ENCODE measurements around the gene TLE4. TPM values are rescaled to one million over a fixed set of nuclear protein-coding genes. Genes with fewer than 3 reads are reported as not detected.

Gene TLE4
- total and polyA plus RNA-seq, 2 of the 13 experiments (the other 11 are each of a cell fraction or from before 2014, with no cell fraction given) = 2.0 to 2.3 TPM

DNA sequence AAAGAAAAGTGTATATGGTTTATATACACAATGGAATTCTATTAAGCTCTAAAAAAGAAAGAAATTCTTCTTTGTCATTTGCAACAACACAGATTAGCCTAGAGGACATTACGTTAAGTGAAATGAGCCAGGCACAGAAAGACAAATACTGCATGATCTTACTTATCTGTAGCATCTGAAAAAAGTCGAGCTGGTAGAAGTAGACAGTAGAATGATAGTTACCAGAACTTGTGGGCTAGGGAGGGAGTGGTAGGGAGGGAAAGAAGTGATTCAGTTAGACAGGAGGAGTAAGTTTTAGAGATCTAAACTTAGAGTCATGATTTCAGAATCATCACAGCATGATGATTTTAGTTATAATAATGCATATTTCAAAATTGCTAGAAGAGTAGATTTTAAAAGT lies 184.6 kb downstream of the TLE4 start:
- Histone ChIP-seq H3K79me2 (ENCODE audit: insufficient read depth, low read length) (no peaks in the 10 kb centered on the region), H4K20me1 (ENCODE audit: insufficient read depth, low read length) (no peaks in the 10 kb centered on the region), H3K27ac (ENCODE audit: extremely low read length, insufficient read depth, low read length) (no peak overlapping the region), H3K4me3 (replicated peaks in 1 of 3; ENCODE audit: insufficient read depth in 1 of 3, low read depth in 2 of 3, low read length in 3 of 3) (no peak overlapping the region), H3K9me3 (ENCODE audit: low read length) (peaks cover 54% of the 10 kb centered on the region), H3K4me2 (ENCODE audit: low read depth, low read length) (no peak overlapping the region), H3K36me3 (replicated peaks in 1 of 2; ENCODE audit: control insufficient read depth in 1 of 2, insufficient read depth in 2 of 2, low read length in 2 of 2) (no peaks in the 10 kb centered on the region), H3K4me1 (ENCODE audit: insufficient read depth, low read length) (no peaks in the 10 kb centered on the region), H2AFZ (ENCODE audit: low read length) (no peak overlapping the region), H3K9ac (ENCODE audit: insufficient read depth, low read depth, low read length) (no peak overlapping the region), H3K27me3 (ENCODE audit: control insufficient read depth in 1 of 2, insufficient read depth in 2 of 2, low read length in 2 of 2) (no peaks in the 10 kb centered on the region)
- in situ Hi-C loops (cut with HindIII; ENCODE audit: extremely low pct_ligation_motif_present, low pct_unique_long_range_greater_than_20kb) = no loop called here
- no TSS peak for BruUV-seq (replicated peaks)
- WGBS (ENCODE audit: low lambda C conversion rate) = 7% methylated on average over 2 of the region's 2 CpGs
- FAIRE-seq (no peak), DNase-seq (ENCODE audit: low spot score) (no peak), ATAC-seq (no peak)
- POLR2A ChIA-PET = no interaction called here
- intact Hi-C loops (cut with micrococcal nuclease; ENCODE audit: unreplicated experiment) = no loop called here
- CTCF ChIA-PET (ENCODE audit: low intra/inter-chr PET ratio, low total read pairs) = no interaction called here
- TF ChIP-seq TBX3 (IDR thresholded peaks at IDR 0.05; ENCODE audit: borderline replicate concordance) (no peak), ZNF772 (CRISPR knock-in tag; IDR thresholded peaks at IDR 0.05) (no peak), TAF15 (IDR thresholded peaks at IDR 0.05; ENCODE audit: low read depth, low read length, poor library complexity, severe bottlenecking) (no peak), KDM5B (CRISPR knock-in tag; IDR thresholded peaks at IDR 0.05; ENCODE audit: borderline replicate concordance) (no peak), EZH2 (conservative IDR thresholded peaks at IDR 0.05; ENCODE audit: low read depth, low read length) (no peak), ZNF292 (CRISPR knock-in tag; IDR thresholded peaks at IDR 0.05; ENCODE audit: borderline replicate concordance, low read depth) (no peak)

- in situ Hi-C loops (cut with HindIII; ENCODE audit: extremely low pct_ligation_motif_present, low pct_unique_long_range_greater_than_20kb) = no loop called here
- no peak for DNase-seq (ENCODE audit: low spot score)
- TF ChIP-seq RARG (CRISPR knock-in tag; IDR thresholded peaks at IDR 0.05; ENCODE audit: low read depth) (no peak), TFDP2 (CRISPR knock-in tag; IDR thresholded peaks at IDR 0.05) (no peak), THRA (CRISPR knock-in tag; IDR thresholded peaks at IDR 0.05; ENCODE audit: borderline replicate concordance) (no peak), FOXJ3 (CRISPR knock-in tag; IDR thresholded peaks at IDR 0.05; ENCODE audit: borderline replicate concordance) (no peak)
- TF ChIP-seq, protein P1, sequence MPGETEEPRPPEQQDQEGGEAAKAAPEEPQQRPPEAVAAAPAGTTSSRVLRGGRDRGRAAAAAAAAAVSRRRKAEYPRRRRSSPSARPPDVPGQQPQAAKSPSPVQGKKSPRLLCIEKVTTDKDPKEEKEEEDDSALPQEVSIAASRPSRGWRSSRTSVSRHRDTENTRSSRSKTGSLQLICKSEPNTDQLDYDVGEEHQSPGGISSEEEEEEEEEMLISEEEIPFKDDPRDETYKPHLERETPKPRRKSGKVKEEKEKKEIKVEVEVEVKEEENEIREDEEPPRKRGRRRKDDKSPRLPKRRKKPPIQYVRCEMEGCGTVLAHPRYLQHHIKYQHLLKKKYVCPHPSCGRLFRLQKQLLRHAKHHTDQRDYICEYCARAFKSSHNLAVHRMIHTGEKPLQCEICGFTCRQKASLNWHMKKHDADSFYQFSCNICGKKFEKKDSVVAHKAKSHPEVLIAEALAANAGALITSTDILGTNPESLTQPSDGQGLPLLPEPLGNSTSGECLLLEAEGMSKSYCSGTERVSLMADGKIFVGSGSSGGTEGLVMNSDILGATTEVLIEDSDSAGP (CRISPR knock-in tag; IDR thresholded peaks at IDR 0.05; ENCODE audit: borderline replicate concordance) = no peak
- TF ChIP-seq, protein P2, sequence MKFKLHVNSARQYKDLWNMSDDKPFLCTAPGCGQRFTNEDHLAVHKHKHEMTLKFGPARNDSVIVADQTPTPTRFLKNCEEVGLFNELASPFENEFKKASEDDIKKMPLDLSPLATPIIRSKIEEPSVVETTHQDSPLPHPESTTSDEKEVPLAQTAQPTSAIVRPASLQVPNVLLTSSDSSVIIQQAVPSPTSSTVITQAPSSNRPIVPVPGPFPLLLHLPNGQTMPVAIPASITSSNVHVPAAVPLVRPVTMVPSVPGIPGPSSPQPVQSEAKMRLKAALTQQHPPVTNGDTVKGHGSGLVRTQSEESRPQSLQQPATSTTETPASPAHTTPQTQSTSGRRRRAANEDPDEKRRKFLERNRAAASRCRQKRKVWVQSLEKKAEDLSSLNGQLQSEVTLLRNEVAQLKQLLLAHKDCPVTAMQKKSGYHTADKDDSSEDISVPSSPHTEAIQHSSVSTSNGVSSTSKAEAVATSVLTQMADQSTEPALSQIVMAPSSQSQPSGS (CRISPR knock-in tag; IDR thresholded peaks at IDR 0.05) = no peak
Observed at GRCh38 chr9:79757074-79757473, 185.3 kb downstream of the TLE4 start.

More at GRCh38 chr9:79757074-79757473, 185.3 kb downstream of the TLE4 start:
- intact Hi-C loops (cut with micrococcal nuclease; ENCODE audit: unreplicated experiment) = no loop called here
- no peak overlapping the region for H3K9ac ChIP-seq (ENCODE audit: insufficient read depth, low read depth, low read length)
- no peak overlapping the region for H2AFZ ChIP-seq (ENCODE audit: low read length)
- no peaks in the 10 kb centered on the region for H3K27me3 ChIP-seq (ENCODE audit: control insufficient read depth in 1 of 2, insufficient read depth in 2 of 2, low read length in 2 of 2)
- FAIRE-seq (no peak), ATAC-seq (no peak)
- BruUV-seq (replicated peaks) = no TSS peak
- H3K79me2 ChIP-seq (ENCODE audit: insufficient read depth, low read length) = no peaks in the 10 kb centered on the region
- H3K27ac ChIP-seq (ENCODE audit: extremely low read length, insufficient read depth, low read length) = no peak overlapping the region
- ChIA-PET CTCF (ENCODE audit: low intra/inter-chr PET ratio, low total read pairs) (no interaction called here), POLR2A (no interaction called here)
- H3K4me2 ChIP-seq (ENCODE audit: low read depth, low read length) = no peak overlapping the region
- H3K9me3 ChIP-seq (ENCODE audit: low read length) = peaks cover 47% of the 10 kb centered on the region
- H3K36me3 ChIP-seq (replicated peaks in 1 of 2; ENCODE audit: control insufficient read depth in 1 of 2, insufficient read depth in 2 of 2, low read length in 2 of 2) = no peaks in the 10 kb centered on the region
- H4K20me1 ChIP-seq (ENCODE audit: insufficient read depth, low read length) = no peaks in the 10 kb centered on the region
- no peaks in the 10 kb centered on the region for H3K4me1 ChIP-seq (ENCODE audit: insufficient read depth, low read length)
- H3K4me3 ChIP-seq (replicated peaks in 1 of 3; ENCODE audit: insufficient read depth in 1 of 3, low read depth in 2 of 3, low read length in 3 of 3) = no peak overlapping the region

All from HepG2 (cell line).